ENCODE data around the gene ANLN. TPM values are rescaled to one million over a fixed set of nuclear protein-coding genes. Genes with fewer than 3 reads are reported as not detected.

The ANLN gene
- polyA plus RNA-seq, 3 donors: 0.12 to 1.1 (median 0.25) TPM

DNA sequence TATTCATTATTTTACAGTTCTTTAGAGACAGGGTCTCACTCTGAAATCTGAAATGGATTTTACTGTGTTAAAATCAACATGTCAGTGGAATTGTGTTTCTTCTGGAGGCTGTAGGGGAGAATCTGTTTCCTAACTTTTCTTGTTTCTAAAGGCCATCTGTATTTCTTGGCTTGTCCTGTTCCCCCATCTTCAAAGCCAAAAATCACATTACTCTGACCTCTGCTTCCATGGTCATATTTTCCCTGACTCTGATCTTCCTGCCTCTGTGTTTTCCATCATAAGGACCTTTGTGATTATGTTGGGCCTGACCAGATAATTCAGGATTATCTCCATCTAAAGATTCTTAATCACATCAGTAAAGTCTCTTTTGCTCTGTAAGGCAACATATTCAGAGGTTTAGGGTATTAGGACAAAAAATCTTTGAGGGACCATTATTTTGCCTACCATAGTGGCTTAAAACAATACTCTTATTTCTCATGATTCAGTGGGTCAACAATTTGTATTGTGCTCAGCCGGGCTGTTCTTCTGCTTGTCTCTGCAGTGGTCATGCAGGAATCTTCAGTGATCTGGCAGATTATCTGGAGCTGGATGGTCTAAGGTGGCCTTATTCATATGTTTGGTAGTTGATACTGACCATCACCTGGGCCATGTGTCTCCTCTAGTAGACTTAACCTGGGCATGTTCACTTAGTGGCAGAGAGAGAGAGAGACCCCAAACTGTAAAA lies 5.7 kb downstream of the ANLN start:
- peak overlapping the region in 4 of 7 donors; percentile 38 to 87 (median 52) for H3K27ac Mint-ChIP-seq
- H3K27ac ChIP-seq (ENCODE audit: low read depth in 1 of 2, low read length in 2 of 2): peak overlapping the region in 1 of 2 donors; percentile 70
- no peak for TF ChIP-seq CTCF (IDR thresholded peaks at IDR 0.05)

GRCh38 chr7:36396150-36396549 lies 6.5 kb downstream of the ANLN start:
- no peak overlapping the region for H3K4me3 Mint-ChIP-seq
- intact Hi-C loops (cut with micrococcal nuclease): no loop called here
- H3K9me3 Mint-ChIP-seq: peaks cover 0 to 4% (median 0%) of the 10 kb centered on the region in 7 donors
- no peak overlapping the region for H3K4me2 ChIP-seq (replicated peaks; ENCODE audit: extremely low read depth, low read length, poor library complexity, severe bottlenecking)
- H3K79me2 ChIP-seq (ENCODE audit: insufficient read depth, low read length): peaks cover 100% of the 10 kb centered on the region
- peaks cover 53% of the 10 kb centered on the region for H3K4me1 Mint-ChIP-seq
- no peak overlapping the region for H3K9ac ChIP-seq (ENCODE audit: insufficient read depth, low read length, poor library complexity, severe bottlenecking)
- H3K27ac ChIP-seq (ENCODE audit: low read depth in 1 of 2, low read length in 2 of 2): peak overlapping the region in 1 of 2 donors; percentile 70
- no peaks in the 10 kb centered on the region for H4K20me1 ChIP-seq (ENCODE audit: insufficient read depth, low read length)
- 100% methylated on average over 3 of the region's 4 CpGs for WGBS (ENCODE audit: insufficient coverage)
- H3K27ac Mint-ChIP-seq: peak overlapping the region in 3 of 7 donors; percentile 18 to 70 (median 20)
- TF ChIP-seq CTCF (IDR thresholded peaks at IDR 0.05): no peak
- peak overlapping the region; percentile 51 for H2AFZ ChIP-seq (ENCODE audit: insufficient read depth, low read depth, low read length, poor library complexity, severe bottlenecking)
- no peaks in the 10 kb centered on the region for H3K27me3 Mint-ChIP-seq (ENCODE audit: low read depth in 3 of 3)
- H3K27me3 ChIP-seq (ENCODE audit: control insufficient read depth in 2 of 2, insufficient read depth in 2 of 2, low read length in 2 of 2): no peaks in the 10 kb centered on the region
- peaks cover 11 to 20% of the 10 kb centered on the region in 2 donors for H3K4me1 ChIP-seq (ENCODE audit: control insufficient read depth in 1 of 2, insufficient read depth in 2 of 2, low read length in 2 of 2)
- H3K9me3 ChIP-seq (replicated peaks in 1 of 2; ENCODE audit: control insufficient read depth in 1 of 2, insufficient read depth in 1 of 2, low read length in 2 of 2): no peaks in the 10 kb centered on the region
- no peak overlapping the region for H3K4me3 ChIP-seq (replicated peaks in 1 of 3; ENCODE audit: low read depth in 2 of 3, low read length in 3 of 3)
- peaks cover 10 to 25% of the 10 kb centered on the region in 2 donors for H3K36me3 Mint-ChIP-seq
- peaks cover 3 to 28% of the 10 kb centered on the region in 2 donors for H3K36me3 ChIP-seq (replicated peaks in 1 of 2; ENCODE audit: control insufficient read depth in 1 of 2, insufficient read depth in 2 of 2, low read length in 2 of 2)
- DNase-seq: no peak

More for the DNA sequence above, 5.7 kb downstream of the ANLN start:
- H3K4me3 Mint-ChIP-seq: no peak overlapping the region
- no CpG with 5 or more reads among the region's 1 CpG for WGBS (ENCODE audit: insufficient coverage)
- H3K4me2 ChIP-seq (replicated peaks; ENCODE audit: extremely low read depth, low read length, poor library complexity, severe bottlenecking): no peak overlapping the region
- intact Hi-C loops (cut with micrococcal nuclease): no loop called here
- peaks cover 0 to 4% (median 0%) of the 10 kb centered on the region in 7 donors for H3K9me3 Mint-ChIP-seq
- no peaks in the 10 kb centered on the region for H3K9me3 ChIP-seq (replicated peaks in 1 of 2; ENCODE audit: control insufficient read depth in 1 of 2, insufficient read depth in 1 of 2, low read length in 2 of 2)
- H3K36me3 ChIP-seq (replicated peaks in 1 of 2; ENCODE audit: control insufficient read depth in 1 of 2, insufficient read depth in 2 of 2, low read length in 2 of 2): peaks cover 0 to 22% of the 10 kb centered on the region in 2 donors
- peaks cover 100% of the 10 kb centered on the region for H3K79me2 ChIP-seq (ENCODE audit: insufficient read depth, low read length)
- H3K4me3 ChIP-seq (replicated peaks in 1 of 3; ENCODE audit: low read depth in 2 of 3, low read length in 3 of 3): no peak overlapping the region
- no peaks in the 10 kb centered on the region for H3K27me3 ChIP-seq (ENCODE audit: control insufficient read depth in 2 of 2, insufficient read depth in 2 of 2, low read length in 2 of 2)
- peaks cover 13 to 26% of the 10 kb centered on the region in 2 donors for H3K4me1 ChIP-seq (ENCODE audit: control insufficient read depth in 1 of 2, insufficient read depth in 2 of 2, low read length in 2 of 2)
- H2AFZ ChIP-seq (ENCODE audit: insufficient read depth, low read depth, low read length, poor library complexity, severe bottlenecking): peak overlapping the region; percentile 44
- no peaks in the 10 kb centered on the region for H3K27me3 Mint-ChIP-seq (ENCODE audit: low read depth in 3 of 3)
- peaks cover 10 to 18% of the 10 kb centered on the region in 2 donors for H3K36me3 Mint-ChIP-seq
- no peaks in the 10 kb centered on the region for H4K20me1 ChIP-seq (ENCODE audit: insufficient read depth, low read length)
- no peak for DNase-seq
- no peak overlapping the region for H3K9ac ChIP-seq (ENCODE audit: insufficient read depth, low read length, poor library complexity, severe bottlenecking)
- H3K4me1 Mint-ChIP-seq: peaks cover 59% of the 10 kb centered on the region

All from CD14-positive monocyte (primary cell).